GM19468 (cell line): ENCODE data around the gene NKPD1.

Experiments used
- ATAC-seq: cut with Tn5 transposase; IDR thresholded peaks from one replicate; pipeline ENCODE4 v1.9.1; 2021; ENCODE audit warnings: mild to moderate bottlenecking, moderate library complexity, moderate number of reproducible peaks; ENCODE audit not compliant: unreplicated experiment; ENCODE audit errors: extremely low read depth

The NKPD1 gene

DNA sequence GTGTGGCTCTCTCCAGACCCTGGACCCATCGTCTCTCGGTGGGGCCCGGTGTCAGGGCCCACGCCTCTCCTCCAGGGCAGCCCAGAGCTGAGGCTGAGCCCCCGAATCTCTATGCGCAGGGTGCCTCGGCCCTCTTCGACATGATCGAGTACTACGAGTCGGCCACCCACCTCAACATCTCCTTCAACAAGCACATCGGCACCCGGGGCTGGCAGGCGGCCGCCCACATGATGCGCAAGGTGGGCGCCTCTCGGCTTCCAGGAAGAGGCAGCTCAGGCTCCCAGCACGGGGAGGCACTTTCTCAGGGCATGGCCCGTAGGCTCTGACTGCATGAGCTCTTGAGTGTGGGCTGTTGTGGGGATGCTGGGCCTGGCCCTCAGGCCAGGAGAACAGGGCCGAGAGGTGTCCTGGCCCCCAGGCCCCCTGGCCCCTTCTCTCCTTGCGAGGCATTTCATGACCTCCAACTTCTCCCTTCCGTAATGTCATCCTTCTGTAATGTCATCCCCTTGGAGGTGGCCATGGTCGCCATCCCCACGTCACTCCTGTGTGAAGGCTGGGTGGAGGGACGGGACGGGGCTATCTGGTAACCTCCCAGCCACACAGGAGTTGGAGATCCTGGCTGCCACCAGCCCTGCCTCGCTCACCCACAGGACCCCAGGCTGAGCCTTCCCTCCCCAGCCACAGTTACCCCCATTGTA, 19.4 kb downstream of the NKPD1 start:
- no peak for ATAC-seq

- ATAC-seq = no peak
Measured at GRCh38 chr19:45140533-45140932, 20.2 kb downstream of the NKPD1 start.

DNA sequence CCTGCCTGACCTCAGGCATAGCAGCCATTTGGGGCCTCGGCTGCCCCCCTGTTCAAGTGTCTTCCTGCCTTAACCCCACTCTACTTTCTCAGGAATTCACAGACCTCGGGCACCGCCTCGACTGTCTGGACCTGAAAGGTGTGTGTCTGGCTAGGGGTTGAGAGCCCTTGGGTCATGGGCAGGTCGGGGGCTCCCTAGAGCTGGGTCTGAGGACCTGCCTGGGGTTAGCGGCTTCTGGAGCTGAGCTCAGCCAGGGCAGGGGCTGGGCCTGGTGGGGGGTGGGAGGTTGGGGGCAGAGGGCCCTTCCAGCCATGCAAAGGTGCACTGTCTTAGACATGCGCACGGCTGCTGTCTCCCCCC, 20.7 kb downstream of the NKPD1 start:
- no peak for ATAC-seq

DNA sequence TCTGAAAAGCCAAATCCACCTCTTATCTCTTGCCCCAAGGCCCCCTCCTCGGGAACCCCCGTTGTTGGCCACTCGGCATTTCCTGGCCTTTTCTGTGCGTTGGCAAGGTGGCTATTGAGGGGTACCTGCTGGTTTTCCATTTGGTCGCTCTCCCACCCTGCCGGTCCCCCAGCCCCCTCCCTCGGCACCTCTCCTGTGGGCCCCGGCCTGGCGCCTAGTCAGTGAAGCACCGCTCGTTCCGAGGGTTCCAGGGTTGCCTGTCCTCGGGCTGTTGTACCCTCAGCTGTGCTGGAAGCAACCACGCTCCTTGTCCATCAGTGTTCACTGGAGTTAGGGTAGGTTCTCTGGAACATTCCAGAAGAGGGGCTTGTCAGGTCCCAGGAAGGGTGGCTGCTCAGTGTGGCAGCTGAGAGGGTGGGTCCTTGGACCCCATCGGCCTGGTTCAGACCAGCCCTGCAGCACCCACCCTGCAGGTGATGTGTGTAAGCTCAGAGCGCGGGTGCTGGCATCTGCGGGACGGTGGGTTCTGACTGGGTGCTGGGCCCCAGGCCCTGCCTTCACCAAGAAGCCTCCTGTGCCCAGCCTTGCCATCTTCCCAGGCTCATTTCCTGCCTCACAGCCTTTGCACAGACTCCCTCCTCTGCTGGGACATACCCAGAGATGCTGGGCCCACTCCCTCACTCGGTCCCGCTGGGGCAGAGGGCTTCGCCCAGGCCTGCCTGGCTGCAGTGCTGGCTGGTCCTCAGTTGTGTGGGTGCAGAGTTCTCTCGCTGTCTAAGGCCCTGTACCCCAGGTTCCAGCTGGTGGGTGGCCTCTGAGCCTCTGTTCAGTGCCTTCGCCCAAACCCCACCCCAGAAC, 21.3 kb downstream of the NKPD1 start:
- ATAC-seq = no peak

DNA sequence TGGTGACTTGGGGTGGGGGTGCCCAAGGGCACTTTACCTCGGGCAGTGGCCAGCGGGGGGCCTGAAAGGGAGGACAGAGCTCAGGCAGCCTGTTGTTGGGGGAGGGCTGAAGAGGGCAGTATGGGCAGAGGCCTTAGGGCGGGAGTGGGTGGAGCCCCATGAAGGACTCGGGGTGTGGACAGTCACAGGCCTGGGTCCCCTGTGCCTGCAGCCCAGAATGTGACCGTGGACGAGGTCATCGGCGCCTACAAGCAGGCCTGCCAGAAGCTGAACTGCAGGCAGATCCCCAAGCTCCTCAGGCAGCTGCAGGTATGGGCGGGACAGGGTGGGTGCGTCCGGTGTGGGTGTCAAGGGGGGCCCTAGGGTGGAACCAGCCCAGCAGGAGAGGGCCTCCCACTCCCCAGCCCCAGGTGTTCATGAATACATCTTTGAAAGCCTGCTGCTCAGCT, 22.5 kb downstream of the NKPD1 start:
- no peak for ATAC-seq

GRCh38 chr19:45137179-45137761, 23.5 kb downstream of the NKPD1 start:
- ATAC-seq = no peak

DNA sequence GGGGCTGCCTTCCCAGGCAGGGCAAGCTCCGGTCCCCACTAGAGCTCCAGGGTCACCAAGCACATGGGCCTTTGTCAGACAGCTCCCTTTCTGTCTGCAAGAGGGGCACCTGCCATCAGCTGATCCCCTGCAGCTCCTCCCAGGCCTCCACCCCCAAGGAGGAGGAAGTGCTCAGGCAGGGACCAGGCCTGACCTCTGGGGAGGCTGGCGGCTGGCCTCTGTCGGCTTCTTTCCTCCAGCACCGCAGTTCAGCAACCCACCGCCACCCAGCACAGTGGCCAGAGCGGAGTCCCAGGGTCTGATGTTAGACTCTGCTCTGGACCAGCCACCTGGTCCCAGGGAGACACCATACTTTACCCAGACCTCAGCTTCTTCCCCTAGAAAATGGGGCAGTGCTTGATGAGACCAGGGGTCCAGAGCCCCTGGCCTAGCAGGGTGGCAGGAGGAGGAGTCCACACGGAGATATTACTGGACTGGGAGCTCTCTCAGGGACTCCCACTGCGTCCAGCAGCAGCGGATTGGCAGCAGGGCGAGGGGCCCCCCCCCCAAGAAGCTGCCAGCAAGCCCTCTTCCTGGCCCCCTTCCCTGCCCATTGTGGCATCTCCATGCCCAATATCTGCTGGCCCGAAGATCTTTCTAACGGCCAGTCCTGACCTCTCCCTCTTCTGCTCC, 24.1 kb downstream of the NKPD1 start:
- no peak for ATAC-seq

GRCh38 chr19:45135176-45135885, 25.5 kb downstream of the NKPD1 start:
- ATAC-seq = no peak

GRCh38 chr19:45133661-45134060, 27.1 kb downstream of the NKPD1 start:
- ATAC-seq = no peak

- no peak for ATAC-seq
Measured at GRCh38 chr19:45130888-45131615, 29.7 kb downstream of the NKPD1 start.

- no peak for ATAC-seq
Measured at GRCh38 chr19:45130236-45130635, 30.5 kb downstream of the NKPD1 start.

- ATAC-seq = no peak
Measured at GRCh38 chr19:45128806-45129205, 32.0 kb downstream of the NKPD1 start.

DNA sequence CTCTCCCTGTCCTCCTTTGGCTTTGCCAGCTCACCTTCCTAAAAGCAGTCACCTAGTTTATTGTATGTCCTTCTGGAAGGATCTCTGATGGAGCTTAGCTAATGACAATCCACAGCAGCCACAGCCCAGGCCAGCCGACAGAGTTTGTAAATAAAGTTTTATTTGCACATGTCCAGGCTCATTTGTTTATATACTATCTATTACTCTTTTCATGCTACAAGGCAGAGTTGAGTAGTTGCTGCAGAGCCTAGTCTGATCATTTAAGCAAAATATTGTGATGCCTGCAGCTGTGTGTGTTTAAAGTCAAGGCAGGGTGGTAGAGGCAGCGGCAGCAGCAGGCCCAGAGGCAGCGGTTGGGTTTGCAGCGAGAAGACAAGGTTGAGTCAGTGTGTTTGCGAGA, 32.6 kb downstream of the NKPD1 start:
- no peak for ATAC-seq

- no peak for ATAC-seq
Measured at GRCh38 chr19:45126654-45127053, 34.1 kb downstream of the NKPD1 start.

DNA sequence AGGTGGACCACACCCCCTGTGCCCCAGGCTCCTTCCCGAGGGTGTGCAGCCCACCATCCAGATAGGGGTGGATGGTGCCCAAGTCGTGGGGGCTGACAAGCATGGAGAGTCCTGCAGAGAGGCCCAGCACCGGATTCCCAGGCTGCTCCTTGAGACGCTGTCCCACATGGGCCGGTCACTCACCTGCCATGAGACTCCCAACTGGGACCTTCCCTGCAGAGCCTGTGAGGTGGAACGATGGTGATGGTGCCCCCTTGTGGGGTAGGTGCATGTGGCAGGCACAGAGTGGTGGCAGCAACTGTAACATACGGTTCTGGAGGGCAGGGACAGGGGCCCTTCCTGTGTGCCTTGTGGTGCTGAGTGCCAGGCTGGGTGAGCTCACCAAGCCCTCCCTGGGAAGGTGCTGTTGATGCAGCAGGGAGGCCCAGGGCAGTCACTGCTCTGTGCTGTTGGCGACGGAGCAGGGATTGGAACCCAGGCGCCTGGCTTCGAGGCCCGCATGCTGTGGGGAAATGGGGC, 34.7 kb downstream of the NKPD1 start:
- ATAC-seq = no peak

GRCh38 chr19:45125360-45125759, 35.4 kb downstream of the NKPD1 start:
- ATAC-seq = no peak

- no peak for ATAC-seq
Measured at GRCh38 chr19:45124021-45124420, 36.8 kb downstream of the NKPD1 start.

GRCh38 chr19:45123440-45123850, 37.3 kb downstream of the NKPD1 start:
- no peak for ATAC-seq

GRCh38 chr19:45122832-45123231, 38.0 kb downstream of the NKPD1 start:
- no peak for ATAC-seq
